CD1c-positive myeloid dendritic cell (primary cell): ENCODE data around the gene TMEM82.
A peak's percentile ranks its signal among the peaks of the same experiment; 100 is the strongest.

Experiments
- DNase-seq: peaks from one replicate; pipeline ENCODE4 v3.0.0-alpha.2; 2016; ENCODE audit errors: extremely low spot score

Gene TMEM82

GRCh38 chr1:15736038-15736891 lies 6.0 kb upstream of the TMEM82 start, which contains the start of gene SLC25A34:
TSS of gene SLC25A34 (plus strand) at chr1:15736258. CDS start at chr1:15736486, 228 bp downstream.
- no peak for DNase-seq

DNA sequence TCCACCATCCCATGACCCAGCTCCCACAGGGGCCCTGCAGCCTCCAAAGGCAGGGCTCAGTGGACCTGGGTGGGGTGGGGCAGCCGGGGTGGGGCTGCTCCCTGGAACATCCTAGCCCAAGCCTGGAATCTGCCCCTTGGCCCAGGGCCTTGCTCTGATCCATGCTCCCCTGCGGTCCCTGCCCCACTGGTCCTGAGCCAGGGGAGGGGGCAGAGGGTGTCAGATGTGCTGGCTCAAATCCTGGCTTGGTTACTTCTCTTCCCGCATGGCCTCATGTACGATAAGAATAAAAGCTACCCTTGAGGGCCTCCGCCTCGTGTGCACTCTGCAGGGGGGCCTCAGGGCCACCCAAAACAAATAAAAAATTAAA lies 5.4 kb upstream of the TMEM82 start:
- DNase-seq = no peak

DNA sequence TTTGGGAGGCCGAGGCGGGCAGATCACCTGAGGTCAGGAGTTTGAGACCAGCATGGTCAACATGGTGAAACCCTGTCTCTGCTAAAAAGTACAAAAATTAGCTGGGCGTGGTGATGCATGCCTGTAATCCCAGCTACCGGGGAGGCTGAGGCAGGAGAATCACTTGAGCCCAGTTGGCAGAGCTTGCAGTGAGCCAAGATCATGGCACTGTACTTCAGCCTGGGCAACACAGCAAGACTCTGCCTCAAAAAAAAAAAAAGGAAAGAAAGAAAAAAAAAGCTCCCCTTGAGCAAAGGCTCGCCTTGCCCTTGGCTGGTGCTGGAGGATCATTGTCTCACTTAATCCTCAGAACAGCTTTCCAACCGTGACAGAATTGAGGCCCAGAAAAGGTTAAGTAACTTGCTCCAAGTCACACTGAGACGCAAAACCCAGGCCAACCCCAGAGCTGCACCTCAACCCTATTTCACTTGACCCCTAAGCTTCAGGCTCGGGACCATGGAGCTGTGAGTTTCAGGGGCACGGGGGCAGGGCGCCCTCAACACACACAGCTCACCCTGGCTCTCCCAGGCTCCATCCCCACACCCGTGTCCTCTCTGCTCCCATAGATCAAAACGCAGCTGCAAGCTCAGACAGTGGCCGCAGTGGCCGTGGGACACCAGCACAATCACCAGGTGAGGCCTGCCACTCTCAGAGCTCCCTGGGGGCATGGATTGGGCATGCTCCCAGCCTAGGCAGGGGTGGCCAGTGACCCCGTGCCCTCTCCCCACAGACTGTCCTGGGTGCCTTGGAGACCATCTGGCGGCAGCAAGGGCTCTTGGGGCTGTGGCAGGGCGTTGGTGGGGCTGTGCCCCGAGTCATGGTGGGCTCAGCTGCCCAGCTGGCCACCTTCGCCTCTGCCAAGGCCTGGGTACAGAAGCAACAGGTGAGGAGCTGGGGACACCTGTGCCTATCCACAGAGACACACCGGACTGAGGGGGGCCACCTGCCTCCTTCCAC lies 4.7 kb upstream of the TMEM82 start:
- no peak for DNase-seq

GRCh38 chr1:15738416-15739113 lies 3.7 kb upstream of the TMEM82 start:
- DNase-seq = no peak

DNA sequence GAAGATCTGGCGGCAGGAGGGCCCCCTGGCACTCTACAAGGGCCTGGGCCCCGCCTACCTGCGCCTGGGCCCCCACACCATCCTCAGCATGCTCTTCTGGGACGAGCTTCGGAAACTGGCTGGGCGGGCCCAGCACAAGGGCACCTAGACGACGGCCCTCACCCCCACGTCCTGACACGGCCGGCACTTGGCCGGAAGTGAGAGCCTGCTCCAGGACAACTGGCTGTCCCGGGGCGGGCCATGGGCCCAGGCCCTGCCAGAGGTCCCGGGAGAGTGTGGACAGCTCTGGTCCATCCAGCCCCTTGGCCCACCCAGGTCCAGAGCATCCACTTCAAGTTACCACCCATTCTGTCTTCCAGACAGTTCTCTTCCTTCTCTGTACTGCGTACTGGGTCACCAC lies 3.0 kb upstream of the TMEM82 start:
- no peak for DNase-seq

GRCh38 chr1:15739745-15740144 lies 2.6 kb upstream of the TMEM82 start:
- DNase-seq = no peak

DNA sequence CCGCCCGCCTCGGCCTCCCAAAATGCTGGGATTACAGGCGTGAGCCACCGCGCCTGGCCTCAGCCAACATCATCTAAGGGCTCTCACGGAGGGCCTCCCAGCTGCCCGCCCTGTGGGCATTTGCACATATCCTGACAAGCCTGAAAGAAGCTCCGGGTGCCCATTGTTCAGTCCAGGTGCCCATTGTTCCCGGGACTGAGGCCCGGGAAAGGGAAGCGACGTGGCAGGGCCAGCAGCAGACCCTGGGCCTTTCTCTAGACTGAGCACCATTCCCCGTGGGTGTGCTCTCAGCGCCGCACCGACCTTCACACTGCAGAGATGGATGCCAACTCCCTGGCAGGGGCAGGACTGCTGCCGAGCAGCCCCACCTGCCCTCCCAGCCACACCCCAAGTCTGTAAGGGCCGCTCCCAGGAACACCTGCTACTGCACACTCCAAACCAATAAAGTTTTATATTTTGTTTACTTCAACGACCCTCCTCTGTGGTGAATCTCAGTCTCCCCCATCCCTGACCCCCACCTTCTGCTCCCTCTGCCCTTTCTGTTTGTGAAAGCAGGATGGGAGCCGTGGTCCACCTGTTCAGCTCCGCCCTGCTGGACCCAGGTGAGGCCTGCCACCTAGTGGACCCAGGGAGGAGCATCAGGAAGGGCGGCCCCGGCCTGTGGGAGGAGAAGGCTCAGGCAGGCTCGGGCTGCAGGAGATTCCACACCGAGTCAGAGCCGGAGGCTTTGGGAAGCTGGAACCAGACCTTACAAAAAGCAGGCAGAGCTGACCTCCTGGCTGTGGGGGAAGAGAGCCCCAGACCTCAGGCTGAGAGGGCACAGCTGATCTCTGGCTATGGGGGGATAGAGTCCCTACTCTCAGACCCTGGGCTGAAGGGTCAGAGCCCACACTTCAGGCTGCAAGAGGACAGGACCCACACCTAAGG lies 1.1 kb upstream of the TMEM82 start:
- peak; percentile 53 for DNase-seq

GRCh38 chr1:15744122-15744679 lies 1.9 kb downstream of the TMEM82 start:
- no peak for DNase-seq

DNA sequence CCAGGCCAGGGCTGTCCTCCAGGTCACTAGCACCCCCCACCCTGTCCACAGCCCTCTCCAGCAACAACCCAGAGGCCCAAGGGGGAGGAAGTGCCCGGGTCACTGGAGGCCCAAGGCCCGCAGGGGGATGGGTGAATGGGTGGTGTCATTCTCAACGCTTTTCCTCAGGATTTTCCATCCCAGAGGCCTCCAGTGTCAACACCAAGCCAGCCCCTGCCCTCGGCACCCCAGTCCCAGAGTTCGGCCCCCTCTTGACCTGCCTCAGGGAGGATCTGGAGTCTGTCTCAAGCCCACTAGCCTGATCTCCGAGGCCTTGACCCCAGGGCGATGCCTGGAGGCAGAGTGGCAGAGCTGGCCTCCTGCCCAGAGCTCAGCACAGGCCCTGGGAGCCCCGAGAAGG lies 5.1 kb downstream of the TMEM82 start:
- no peak for DNase-seq

GRCh38 chr1:15748264-15748663 lies 6.0 kb downstream of the TMEM82 start:
- no peak for DNase-seq

- DNase-seq = no peak
These were observed 6.5 kb downstream of the TMEM82 start for GRCh38 chr1:15748690-15749398.

DNA sequence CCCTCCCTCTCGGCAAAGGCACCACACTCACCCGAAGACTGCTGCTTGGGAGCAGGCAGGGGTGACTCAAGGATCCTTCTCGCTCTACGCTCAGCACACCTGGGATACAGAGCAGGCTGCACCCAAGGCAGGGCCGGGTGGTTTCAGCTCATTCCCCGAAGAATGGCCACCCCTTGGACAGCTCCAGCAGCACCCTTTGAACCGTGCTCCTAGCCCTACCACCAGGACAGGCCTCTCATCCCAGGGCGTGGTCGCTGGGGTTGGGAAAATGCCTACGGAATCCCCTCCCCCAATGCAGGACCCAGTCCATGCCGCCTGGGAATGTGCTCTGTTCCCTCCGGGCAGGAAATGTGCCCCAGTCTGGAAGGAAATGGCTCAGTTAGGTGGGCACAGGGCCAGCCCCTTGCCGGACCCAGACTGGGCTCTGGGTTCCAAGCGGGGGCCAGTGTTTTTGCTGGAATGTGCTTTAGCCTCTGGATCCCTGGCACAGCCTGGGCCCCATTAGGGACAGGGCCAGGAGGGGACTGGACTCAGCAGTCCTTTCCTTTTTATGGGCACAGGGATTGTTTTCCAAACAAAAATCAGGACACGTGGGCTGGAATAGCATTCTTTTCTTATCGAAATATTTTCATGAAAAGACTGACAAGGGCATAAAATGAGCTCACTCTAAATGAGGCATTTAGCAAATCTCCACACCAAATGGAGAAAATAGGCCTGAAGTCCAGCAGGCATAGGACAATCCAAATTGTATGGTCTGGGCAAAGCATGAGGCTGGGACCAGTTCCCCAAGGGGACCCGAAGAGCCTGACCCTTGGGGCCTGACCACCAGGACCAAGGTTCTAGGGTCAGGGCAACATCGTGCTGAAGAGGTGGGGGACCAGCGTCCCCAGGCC lies 7.3 kb downstream of the TMEM82 start:
- DNase-seq = no peak

DNA sequence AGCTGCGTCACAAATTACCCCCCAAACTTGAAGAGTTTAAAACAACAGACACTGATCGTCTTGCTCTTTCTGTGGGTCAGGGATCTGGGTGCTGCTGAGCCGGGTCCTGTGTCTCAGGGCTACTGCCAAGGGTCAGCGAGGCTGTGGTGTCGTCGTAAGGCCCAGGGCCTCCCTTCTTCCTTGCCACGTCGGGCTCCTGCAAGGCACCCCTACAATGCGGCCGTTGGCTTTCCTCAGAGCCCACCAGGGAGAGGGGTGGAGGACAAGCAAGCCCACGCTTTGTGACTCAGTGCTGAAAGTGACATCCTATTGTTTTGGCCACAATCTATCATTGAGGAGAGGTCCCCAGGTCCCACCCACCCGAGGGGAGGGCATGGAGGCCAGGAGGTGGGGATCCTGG lies 8.6 kb downstream of the TMEM82 start:
- no peak for DNase-seq

DNA sequence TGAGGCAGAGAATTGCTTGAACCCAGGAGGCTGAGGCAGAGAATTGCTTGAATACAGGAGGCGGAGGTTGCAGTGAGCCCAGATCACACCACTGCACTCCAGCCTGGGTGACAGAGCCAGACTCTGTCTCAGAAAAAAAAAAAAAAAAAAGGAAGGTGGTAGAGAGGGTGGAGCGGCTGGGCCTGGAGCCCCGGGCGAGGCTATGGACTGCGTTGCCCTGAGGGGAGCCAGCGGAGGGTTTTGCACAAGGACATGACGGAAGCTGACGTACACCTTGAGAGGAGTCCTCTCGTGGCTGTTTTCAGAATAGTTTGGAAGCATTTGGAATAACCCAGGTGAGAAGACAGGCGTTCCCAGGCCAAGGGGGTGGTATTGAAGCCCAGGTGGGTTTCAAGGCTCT lies 9.4 kb downstream of the TMEM82 start:
- DNase-seq = no peak

GRCh38 chr1:15753776-15754175 lies 11.5 kb downstream of the TMEM82 start:
- DNase-seq = no peak

GRCh38 chr1:15755021-15755645 lies 12.8 kb downstream of the TMEM82 start:
- DNase-seq = no peak

DNA sequence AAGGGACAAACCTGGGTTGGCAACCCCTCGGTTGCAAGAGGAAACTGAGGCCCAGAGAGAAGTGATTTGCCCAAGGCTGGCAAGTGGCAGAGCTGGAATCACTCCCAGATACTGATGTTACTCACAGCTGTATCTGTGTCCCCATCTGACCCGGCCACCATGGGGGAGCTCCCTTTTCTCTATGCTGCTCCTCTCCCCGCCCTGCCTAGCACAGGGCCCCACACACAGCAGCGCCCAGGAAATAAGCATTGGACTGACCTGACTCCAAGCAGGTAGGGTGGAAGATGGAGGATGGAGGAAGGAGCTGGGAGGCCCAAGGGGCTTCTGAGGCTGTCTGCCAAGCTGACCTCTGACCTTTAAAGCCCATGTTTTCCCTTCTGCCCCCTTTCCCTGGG lies 13.3 kb downstream of the TMEM82 start:
- DNase-seq = no peak
